Esophagus squamous epithelium (tissue), 5 donors: ENCODE results near the gene PRSS16. TPM values are rescaled to one million over a fixed set of nuclear protein-coding genes. Genes with fewer than 3 reads are reported as not detected.

ENCODE experiments used
- DNase-seq: peaks from one replicate; lab custom pipeline; 2025; lab: John Stamatoyannopoulos, UW
- H3K27ac ChIP-seq, 4 donors: fragments of 200-600 bp; sonication (generic); one replicate each; pipeline ENCODE4 v1.5.1; 2016 to 2019; ENCODE audit warnings: mild to moderate bottlenecking in 1 of 4
- H3K27me3 ChIP-seq, 4 donors: fragments of 200-600 bp; sonication (generic); 1 replicate in 3 of 4; 2 replicates in 1 of 4; pipeline versions ENCODE4 v1.5.1 to v1.6.0; 2017 to 2021; ENCODE audit warnings: antibody characterized with exemption in 1 of 4
- H3K36me3 ChIP-seq, 3 donors: fragments of 200-600 bp; sonication (generic); one replicate each; pipeline ENCODE4 v1.5.1; 2016 to 2019
- H3K4me1 ChIP-seq, 3 donors: fragments of 200-600 bp; sonication (generic); one replicate each; pipeline ENCODE4 v1.5.1; 2017 to 2019
- H3K4me3 ChIP-seq, 4 donors: fragments of 200-600 bp; sonication (generic); 1 replicate in 3 of 4; 2 replicates in 1 of 4; pipeline ENCODE4 v1.5.1; 2016 to 2019; ENCODE audit warnings: mild to moderate bottlenecking in 2 of 4, moderate library complexity in 1 of 4
- H3K9me3 ChIP-seq, 3 donors: fragments of 200-600 bp; sonication (generic); one replicate each; pipeline ENCODE4 v1.5.1; 2016 to 2019
- CTCF ChIP-seq, 6 experiments: fragments of 450-650 bp in 4 of 6; fragments of 200-600 bp in 2 of 6; sonication (generic) in 2 of 6; IDR thresholded peaks; one replicate each; pipeline ENCODE4 v1.5.1; 2016 to 2019; ENCODE audit warnings: antibody characterized with exemption in 6 of 6, mild to moderate bottlenecking in 4 of 6, moderate library complexity in 4 of 6
- POLR2A ChIP-seq, 4 donors: fragments of 450-650 bp; IDR thresholded peaks; one replicate each; pipeline ENCODE4 v1.6.1; 2017; ENCODE audit warnings: antibody characterized with exemption in 4 of 4, mild to moderate bottlenecking in 4 of 4, moderate library complexity in 3 of 4
- WGBS, 2 donors: methylation state at CpG; one replicate each; pipeline ENCODE4 v1.1.5; 2018; 5-methylcytosine and 5-hydroxymethylcytosine counted together
- intact Hi-C: fragments of 100-400 bp; cut with DNase I; formaldehyde crosslinking; loops from one replicate; pipeline ENCODE4 v1.15.0; 2022
- total RNA-seq, 4 donors: library from RNA; depleted of rRNA; stranded (reverse); fragments of >200 nt; gene quantifications; one replicate each; pipeline ENCODE4 v1.1.0, GENCODE V29; 2016
- donor health status: DM: yes; HTN: yes; CAD: no.

PRSS16 gene
- total RNA-seq, 4 donors from 2014 or later: 5.1 to 25.7 (median 11.0) TPM

- no peak overlapping the region for H3K4me3 ChIP-seq
- 61 to 70% methylated on average over 11 of the region's 11 CpGs for WGBS, 2 donors
- peaks cover 0 to 89% (median 6%) of the 10 kb centered on the region in 4 donors for H3K27me3 ChIP-seq
- H3K27ac ChIP-seq: no peak overlapping the region
- DNase-seq: no peak
- H3K9me3 ChIP-seq: no peaks in the 10 kb centered on the region
- no peak for TF ChIP-seq CTCF (IDR thresholded peaks at IDR 0.05)
- TF ChIP-seq POLR2A (IDR thresholded peaks at IDR 0.05): no peak
- no peaks in the 10 kb centered on the region for H3K36me3 ChIP-seq
- H3K4me1 ChIP-seq: no peaks in the 10 kb centered on the region
- intact Hi-C loops: no loop called here
These were observed 26.3 kb downstream of the PRSS16 start for GRCh38 chr6:27273783-27274182.

GRCh38 chr6:27275025-27275956 lies 27.8 kb downstream of the PRSS16 start:
- H3K27me3 ChIP-seq: peaks cover 0 to 90% (median 10%) of the 10 kb centered on the region in 4 donors
- WGBS, 2 donors: 24% methylated on average over 36 of the region's 36 CpGs
- TF ChIP-seq POLR2A (IDR thresholded peaks at IDR 0.05) (no peak), CTCF (IDR thresholded peaks at IDR 0.05) (no peak)
- H3K4me3 ChIP-seq: no peak overlapping the region
- H3K27ac ChIP-seq: no peak overlapping the region
- peaks cover 0 to 9% (median 4%) of the 10 kb centered on the region in 3 donors for H3K4me1 ChIP-seq
- H3K36me3 ChIP-seq: no peaks in the 10 kb centered on the region
- H3K9me3 ChIP-seq: no peaks in the 10 kb centered on the region
- intact Hi-C loops: no loop called here
- DNase-seq: no peak

GRCh38 chr6:27279513-27280063 lies 32.1 kb downstream of the PRSS16 start:
- no peak for DNase-seq
- Histone ChIP-seq H3K27me3 (peaks cover 0 to 100% (median 23%) of the 10 kb centered on the region in 4 donors), H3K4me3 (peak overlapping the region in 2 of 4 donors; percentile 11 to 21), H3K4me1 (peaks cover 0 to 13% (median 4%) of the 10 kb centered on the region in 3 donors), H3K27ac (no peak overlapping the region), H3K36me3 (no peaks in the 10 kb centered on the region), H3K9me3 (peaks cover 0 to 13% (median 13%) of the 10 kb centered on the region in 3 donors)
- intact Hi-C loops: no loop called here
- TF ChIP-seq POLR2A (IDR thresholded peaks at IDR 0.05) (no peak), CTCF (IDR thresholded peaks at IDR 0.05) (no peak)
- WGBS, 2 donors: 11 to 15% methylated on average over 6 to 14 of the region's 24 CpGs

GRCh38 chr6:27280064-27280539 lies 32.6 kb downstream of the PRSS16 start:
- H3K4me3 ChIP-seq: peak overlapping the region in 2 of 4 donors; percentile 11 to 21
- peaks cover 0 to 13% (median 4%) of the 10 kb centered on the region in 3 donors for H3K4me1 ChIP-seq
- no peak overlapping the region for H3K27ac ChIP-seq
- intact Hi-C loops: no loop called here
- no peak for DNase-seq
- peaks cover 0 to 13% (median 13%) of the 10 kb centered on the region in 3 donors for H3K9me3 ChIP-seq
- H3K36me3 ChIP-seq: no peaks in the 10 kb centered on the region
- 4 to 10% methylated on average over 13 to 17 of the region's 17 CpGs for WGBS, 2 donors
- H3K27me3 ChIP-seq: peaks cover 0 to 100% (median 23%) of the 10 kb centered on the region in 4 donors
- no peak for TF ChIP-seq POLR2A (IDR thresholded peaks at IDR 0.05)
- no peak for TF ChIP-seq CTCF (IDR thresholded peaks at IDR 0.05)
